Activated CD8-positive, alpha-beta memory T cell treated with anti-CD3 and anti-CD28 coated beads, Interleukin-2, amount 50 U/mL, for 24 hours (primary cell): ENCODE data around the gene RPS23.

Experiments used
- DNase-seq: peaks from one replicate; pipeline ENCODE4 v3.0.0-alpha.2; 2020; ENCODE audit errors: extremely low read depth

RPS23 gene

GRCh38 chr5:82277987-82278710 lies at the start of gene RPS23:
Gene RPS23, minus strand, starts transcription at chr5:82278354. Its CDS starts 31 bp downstream, at chr5:82278323.
- peak; percentile 73 for DNase-seq

DNA sequence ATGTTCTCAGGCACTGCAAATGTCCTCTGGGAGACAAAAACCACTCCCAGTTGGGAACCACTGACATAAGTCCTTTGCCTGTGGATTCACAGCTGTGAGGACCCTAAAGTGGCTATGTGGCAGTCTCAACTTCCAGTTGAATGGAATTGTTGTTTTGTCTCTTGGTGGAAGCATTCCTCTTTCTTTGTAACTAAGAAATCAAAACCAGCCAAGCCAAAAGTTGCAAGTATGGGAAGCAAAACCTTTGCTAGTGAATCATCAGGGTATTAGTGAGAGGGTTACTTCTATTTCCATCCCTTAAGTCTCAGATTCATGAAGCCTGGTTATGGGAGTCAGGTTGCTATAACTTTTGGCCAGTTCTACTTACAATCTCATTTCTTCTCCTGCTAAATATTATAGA lies 49.8 kb upstream of the RPS23 start:
- no peak for DNase-seq

DNA sequence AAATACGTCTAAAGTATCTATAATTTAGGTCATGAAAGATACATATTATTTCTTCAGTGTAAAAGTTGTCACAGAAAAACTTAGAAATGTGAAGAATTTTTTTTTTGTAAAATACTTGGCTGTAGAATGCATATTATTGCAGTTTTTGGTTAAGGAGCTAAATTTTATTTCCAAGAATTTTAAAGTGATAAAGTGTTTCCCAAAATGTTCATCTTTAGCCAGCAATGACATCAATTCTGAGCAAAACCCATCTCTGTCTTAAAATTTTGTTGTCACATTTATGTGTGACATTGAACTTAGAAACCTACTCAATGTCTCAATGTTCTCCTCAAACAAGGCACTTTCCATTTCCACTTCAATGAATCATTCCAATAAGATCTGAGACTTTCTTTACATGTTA lies 47.8 kb upstream of the RPS23 start:
- no peak for DNase-seq

- DNase-seq: no peak
Measured at GRCh38 chr5:82325155-82325554, 47.0 kb upstream of the RPS23 start.

DNA sequence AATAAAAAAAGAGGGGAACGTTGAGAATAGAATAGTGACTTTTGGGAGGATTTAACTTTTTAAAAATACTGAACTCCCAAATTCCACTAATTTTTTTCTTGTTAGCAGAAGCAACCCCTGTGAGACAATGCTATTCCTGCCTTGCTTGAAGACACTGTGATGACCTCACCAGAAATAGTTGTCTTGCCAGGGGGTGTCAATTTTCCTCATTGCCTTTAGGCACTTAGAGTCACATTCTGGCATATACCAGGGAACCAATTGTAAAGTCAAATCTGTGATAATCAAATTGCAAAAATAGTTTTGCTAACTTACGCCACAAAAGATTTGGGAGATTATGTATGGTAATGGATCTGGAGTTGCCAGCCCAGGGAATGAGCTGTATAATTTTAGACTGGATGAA lies 42.8 kb upstream of the RPS23 start:
- no peak for DNase-seq

- no peak for DNase-seq
Measured at GRCh38 chr5:82319651-82320376, 41.7 kb upstream of the RPS23 start.

GRCh38 chr5:82319192-82319591 lies 41.0 kb upstream of the RPS23 start:
- DNase-seq: no peak

DNA sequence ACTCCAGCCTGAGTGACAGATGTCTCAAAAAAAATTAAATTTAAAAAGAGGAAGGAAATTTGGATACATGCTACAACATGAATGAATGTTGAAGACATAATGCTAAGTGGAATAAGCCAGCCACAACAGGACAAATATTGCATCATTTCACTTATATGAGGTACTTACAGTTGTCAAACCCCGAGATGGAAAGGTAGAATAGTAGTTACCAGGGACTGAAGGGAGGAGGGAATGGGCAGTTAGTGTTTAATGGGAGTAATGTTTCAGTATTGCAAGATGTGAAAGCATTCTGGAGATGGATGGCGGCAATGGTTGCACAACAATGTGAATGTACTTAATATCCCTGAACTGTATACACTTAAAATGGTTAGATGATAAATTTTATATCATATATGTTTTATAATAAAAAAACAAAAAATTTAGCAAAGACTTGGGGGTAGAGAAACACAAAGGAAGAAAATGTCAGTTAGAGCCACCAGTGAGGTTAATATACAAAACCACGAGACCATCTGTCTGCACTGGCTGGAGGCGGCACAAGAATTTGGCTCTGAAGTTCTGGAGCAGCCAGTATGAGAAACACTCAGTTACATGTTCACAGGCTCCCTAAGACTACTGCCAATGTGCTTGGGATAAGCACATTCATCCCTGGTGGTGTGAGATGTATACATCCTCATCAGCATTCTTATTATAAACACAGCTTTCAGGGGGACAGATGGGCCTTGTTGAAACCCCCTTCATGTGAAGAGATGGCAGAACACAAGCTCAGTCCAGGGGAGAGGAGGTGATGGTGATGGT lies 37.0 kb upstream of the RPS23 start:
- no peak for DNase-seq

- no peak for DNase-seq
Measured at GRCh38 chr5:82313016-82313415, 34.9 kb upstream of the RPS23 start.

- no peak for DNase-seq
Measured at GRCh38 chr5:82312373-82312856, 34.3 kb upstream of the RPS23 start.

DNA sequence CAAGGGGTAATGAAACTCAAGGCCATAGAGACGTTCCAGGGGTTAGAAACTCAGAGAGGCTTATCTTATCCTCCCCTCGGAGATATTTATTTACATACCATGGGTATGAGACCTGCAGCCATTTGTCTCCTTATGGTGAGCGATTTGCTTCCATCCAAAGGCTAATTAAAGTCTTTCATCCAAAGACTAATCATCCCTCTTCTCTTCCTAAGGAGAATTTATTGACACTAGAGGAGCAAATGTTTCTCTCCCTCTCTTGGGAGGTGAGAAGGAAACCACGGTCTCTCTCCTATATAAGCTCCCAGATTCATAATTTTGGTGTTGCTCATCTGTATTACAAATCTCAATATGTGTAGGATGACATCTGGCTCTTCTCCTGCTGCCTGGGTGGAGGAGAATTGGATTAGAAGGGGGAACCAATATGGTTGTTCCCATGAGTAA lies 31.0 kb upstream of the RPS23 start:
- no peak for DNase-seq

DNA sequence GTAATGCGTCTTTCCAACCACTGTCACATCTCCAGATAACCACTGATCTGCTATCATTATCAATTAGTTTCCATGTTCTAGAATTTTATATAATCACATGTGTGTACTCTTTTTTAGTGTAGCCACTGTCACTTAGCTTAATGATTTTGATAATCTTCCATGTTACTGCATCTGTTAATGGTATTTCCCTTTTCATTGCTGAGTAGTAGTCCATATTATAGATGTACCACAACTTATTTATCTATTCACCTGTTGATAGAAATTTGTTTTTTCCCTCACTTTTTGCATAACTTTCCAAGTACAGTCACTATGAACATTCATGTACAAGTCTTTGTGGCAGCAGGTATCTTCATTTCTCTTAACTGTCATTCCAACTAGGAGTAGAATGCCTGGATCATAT lies 30.3 kb upstream of the RPS23 start:
- no peak for DNase-seq

DNA sequence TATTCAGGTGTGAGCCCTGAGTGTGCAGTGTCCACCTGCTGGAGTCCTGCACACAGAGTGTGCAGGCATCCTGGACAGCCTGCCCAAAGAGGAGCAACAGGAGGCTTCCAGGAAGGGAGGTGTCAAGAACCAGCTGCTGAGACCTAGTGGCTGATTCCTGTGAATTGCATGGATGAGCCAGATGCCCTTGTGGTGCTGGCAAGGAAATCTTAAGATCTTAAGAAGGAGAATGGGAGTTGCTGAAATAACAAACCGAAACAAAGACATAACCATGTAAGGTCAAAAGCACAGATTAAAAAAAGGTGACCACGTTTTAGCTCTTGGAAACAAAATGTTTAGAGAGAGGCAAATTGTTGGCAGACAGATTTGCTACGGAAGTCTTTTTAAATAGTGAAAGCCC lies 29.3 kb upstream of the RPS23 start:
- DNase-seq: no peak

DNA sequence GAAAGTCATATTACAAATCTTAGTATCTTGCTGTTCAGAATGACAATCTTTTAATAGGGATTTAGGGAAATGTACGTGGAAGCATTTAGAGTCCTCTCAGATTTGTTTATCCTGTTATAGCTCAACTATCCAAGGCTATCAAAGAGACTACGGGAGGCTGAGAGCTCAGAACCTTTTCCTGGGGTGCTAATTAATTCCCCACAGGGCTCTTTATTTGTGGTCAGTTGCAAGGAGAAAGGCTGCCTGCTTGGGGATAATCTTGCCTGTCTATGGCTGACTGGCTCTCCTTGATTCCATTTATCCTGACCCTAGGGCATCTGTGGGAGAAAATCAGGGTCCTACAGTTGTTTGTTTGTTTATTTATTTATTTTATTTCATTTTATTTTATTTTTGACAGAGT lies 28.0 kb upstream of the RPS23 start:
- DNase-seq: no peak

- DNase-seq: no peak
Measured at GRCh38 chr5:82301190-82301589, 23.0 kb upstream of the RPS23 start.

DNA sequence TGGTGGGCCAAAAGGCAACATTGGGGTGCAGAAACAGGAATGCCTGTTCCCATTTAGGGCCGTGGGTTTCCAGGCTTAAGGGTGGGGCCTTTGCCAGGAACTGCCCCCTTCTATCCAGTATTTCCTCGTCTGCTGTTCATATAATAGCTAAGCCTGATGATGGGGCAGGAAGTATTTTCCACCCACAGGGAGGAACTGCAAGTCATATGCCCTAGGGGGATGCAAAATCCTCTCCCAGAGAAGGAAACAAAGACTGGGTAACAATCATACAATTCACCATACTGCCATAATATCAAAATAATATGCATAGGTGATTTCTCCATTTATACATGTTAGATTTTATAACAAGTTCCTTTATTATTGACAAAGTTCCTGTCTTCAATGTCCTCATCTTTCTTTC lies 20.5 kb upstream of the RPS23 start:
- no peak for DNase-seq

DNA sequence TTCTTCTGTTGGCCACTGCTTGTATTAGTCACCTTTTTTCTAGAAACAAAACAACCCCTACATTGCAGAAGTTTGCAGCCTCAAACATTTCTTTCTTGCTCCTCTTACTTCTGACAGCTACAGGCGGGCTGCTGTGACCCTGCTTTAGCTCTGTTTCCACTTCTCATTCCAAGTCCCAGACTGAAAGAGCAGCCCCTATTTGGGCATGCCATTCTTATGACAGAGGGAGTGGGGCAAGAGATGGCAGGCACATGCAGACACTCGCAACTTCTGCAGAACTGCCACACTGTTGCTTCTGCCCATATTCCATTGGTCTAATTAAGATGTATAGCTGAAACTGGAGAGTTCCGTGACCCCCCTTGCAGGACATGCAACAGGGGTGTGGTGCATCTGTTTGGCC lies 19.6 kb upstream of the RPS23 start:
- DNase-seq: no peak

- no peak for DNase-seq
Measured at GRCh38 chr5:82296929-82297328, 18.8 kb upstream of the RPS23 start.

DNA sequence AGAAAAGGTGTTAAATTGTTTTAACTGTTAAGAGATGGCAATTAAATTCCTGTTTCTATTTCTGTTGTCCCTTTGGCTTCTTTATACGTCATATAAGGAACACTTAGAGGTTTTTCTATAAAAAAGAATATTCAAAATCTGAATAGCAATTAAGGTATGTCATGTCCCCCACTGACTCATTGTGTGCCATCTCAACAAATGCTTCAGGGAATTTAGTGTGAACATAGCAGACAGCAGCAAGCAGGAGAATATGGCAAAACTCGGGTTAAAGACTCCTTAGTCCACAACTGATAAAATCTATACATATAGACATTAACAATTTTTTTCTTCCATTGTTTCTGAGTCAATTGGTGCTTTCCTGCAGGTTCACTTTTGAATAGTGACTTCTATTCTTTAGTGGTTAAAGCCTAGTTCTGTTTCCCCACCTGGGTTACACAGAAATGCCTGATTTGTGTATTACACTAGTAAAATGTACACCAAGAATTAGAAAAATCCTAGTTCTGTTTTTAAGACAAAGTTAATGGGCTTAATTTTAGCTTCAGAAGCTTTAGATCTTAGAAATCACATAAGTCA lies 17.9 kb upstream of the RPS23 start:
- no peak for DNase-seq

DNA sequence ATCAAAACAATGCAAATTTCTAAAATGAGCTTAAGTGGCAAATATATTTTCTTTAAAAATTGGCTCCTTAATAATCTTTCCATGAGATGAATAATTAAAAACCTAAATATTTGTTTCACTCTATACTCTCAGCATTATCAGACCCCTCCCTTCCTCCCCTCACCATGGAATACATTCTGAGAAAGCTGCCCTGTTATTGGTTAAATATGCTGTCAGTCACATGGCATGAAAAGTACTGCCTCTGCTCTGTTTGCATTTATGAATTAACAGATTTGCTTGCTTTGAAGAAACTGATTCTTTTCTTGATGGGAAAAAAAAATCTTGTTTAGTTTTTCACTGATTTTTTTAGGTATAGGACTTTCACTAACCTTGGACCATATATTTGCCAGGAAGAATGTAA lies 17.0 kb upstream of the RPS23 start:
- no peak for DNase-seq

- no peak for DNase-seq
Measured at GRCh38 chr5:82291420-82291819, 13.3 kb upstream of the RPS23 start.

DNA sequence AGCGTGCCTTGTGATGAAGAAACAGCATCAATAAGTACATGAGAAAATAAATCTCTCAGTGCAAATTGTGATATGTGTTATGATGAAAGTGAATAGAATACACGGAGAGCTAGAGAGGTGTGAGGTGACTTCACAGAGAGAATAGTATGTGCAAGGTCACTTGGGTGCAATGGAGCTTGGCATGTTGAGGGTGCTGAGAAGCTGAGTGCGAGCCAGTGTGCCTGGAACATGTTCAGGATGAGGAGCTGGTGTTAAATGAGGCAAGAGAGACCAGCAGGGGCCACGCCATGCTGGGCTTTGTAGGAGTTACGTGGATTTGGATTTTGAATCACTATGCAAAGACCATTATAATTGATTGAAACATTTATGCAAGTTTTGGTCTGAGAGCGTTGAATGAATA lies 12.8 kb upstream of the RPS23 start:
- no peak for DNase-seq
